GM12864 (cell line): ENCODE measurements around the gene C1orf21.

Experiments
- DNase-seq: peaks from one replicate; pipeline ENCODE4 v3.0.0-alpha.2; 2011; ENCODE audit warnings: low read depth
- H3K4me3 ChIP-seq: 2 replicates; pipeline ENCODE4 v1.5.1; 2011; ENCODE audit warnings: mild to moderate bottlenecking, low read depth, low read length, control low read depth
- TF ChIP-seq, protein P1 (sequence below): IDR thresholded peaks from 2 replicates; pipeline ENCODE4 v1.5.1; 2011; ENCODE audit warnings: low read depth, mild to moderate bottlenecking, moderate library complexity, low read length, control low read depth, inconsistent platforms; ENCODE audit errors: missing control alignments

The C1orf21 gene

DNA sequence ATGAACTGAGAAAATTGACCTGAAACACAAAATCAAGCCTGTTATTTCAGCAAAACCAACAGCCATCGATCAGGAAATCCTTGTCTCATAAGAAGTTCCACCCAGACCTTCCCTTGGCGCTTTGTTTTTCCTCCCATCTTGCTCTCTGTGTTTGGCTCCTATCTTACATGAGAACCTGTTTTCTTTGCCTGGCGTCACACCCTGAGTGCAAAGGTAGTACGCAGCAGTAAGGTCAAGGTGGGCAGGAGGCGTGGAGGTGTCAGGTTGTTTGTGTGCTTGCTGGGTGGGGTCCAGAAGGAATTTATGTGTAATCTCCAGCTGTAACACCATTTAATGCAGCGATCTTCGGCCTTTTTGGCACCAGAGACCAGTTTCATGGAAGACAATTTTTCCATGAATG is 50.5 kb downstream of the C1orf21 start:
- no peak overlapping the region for H3K4me3 ChIP-seq
- no peak for DNase-seq
- TF ChIP-seq, protein P1, sequence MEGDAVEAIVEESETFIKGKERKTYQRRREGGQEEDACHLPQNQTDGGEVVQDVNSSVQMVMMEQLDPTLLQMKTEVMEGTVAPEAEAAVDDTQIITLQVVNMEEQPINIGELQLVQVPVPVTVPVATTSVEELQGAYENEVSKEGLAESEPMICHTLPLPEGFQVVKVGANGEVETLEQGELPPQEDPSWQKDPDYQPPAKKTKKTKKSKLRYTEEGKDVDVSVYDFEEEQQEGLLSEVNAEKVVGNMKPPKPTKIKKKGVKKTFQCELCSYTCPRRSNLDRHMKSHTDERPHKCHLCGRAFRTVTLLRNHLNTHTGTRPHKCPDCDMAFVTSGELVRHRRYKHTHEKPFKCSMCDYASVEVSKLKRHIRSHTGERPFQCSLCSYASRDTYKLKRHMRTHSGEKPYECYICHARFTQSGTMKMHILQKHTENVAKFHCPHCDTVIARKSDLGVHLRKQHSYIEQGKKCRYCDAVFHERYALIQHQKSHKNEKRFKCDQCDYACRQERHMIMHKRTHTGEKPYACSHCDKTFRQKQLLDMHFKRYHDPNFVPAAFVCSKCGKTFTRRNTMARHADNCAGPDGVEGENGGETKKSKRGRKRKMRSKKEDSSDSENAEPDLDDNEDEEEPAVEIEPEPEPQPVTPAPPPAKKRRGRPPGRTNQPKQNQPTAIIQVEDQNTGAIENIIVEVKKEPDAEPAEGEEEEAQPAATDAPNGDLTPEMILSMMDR = no peak

DNA sequence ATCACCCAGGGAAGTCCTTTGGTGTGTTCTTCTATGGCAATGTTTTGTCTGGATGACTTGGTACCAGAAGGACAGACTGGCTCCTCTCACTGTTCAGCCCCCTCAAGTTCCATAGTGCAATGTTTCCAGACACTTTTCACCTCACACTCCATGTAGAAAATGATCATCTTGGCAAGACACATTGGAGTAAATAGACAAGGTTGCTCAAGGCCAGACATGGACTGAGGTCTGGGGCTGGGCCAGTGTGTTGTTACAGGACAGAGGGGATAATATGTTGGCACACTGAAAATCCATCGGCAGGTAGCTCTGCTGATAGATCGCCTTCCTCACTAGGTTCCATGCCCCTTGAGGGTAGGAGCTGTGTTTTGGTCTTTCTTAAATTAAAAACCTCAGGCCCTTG is 51.5 kb downstream of the C1orf21 start:
- no peak for DNase-seq
- H3K4me3 ChIP-seq = no peak overlapping the region
- TF ChIP-seq, protein P1 = no peak

DNA sequence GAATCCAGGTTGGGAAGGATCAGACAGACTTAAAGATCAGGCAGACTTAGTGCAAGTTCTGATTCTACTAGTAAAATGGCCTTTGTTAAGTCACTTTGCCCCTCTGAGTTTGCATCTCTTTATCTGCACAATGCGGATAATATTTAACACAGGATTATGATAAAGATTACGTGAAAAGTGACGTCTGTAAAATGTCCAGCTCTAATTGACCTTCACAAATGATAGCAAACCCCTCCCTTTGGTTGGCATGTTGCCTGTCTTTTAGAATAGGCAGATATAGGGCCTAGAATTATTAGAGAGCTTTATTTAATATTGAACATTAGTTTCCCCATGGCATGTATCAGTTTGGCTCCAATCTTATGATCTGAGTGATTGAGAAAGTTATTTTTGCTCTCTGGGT is 55.4 kb downstream of the C1orf21 start:
- TF ChIP-seq, protein P1 = no peak
- H3K4me3 ChIP-seq = no peak overlapping the region
- no peak for DNase-seq

DNA sequence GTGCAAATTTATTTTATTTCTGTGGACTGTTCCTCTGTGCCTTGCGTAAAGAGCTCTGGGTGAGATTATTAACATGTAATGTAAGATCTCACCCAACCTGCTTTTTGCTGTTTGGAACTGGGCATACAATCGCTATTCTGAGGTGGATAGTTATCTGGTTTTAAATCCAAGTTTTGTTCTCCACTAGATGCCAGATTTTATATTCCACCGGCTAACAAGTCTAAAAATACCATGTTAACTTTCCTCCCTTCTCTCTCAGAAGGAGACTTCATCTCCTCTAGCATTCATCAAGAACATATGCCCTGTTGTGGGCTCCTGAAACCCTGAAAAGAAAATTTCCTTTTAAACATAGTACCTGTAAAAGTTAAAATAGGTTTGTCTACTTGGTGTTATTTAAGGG is 56.4 kb downstream of the C1orf21 start:
- no peak for DNase-seq
- TF ChIP-seq, protein P1 = no peak
- H3K4me3 ChIP-seq = no peak overlapping the region

DNA sequence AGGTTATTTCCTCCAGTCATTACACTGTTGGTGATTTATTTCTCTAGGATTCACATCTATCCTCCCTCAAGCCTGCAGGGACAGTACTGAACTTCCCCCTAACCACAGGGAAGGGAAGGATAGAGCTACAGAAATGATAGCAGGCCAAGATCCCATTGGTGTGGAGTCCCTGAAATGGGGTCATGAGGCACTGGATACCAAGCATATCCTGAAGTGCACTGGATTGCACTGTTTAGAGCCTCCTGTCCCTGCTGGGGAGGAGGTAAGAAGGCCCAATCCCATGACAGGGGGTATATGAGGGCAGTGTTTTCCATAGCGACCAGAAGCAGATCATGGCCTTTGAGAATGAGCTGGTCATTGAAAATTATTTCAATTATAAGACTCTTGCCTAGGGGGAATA is 56.8 kb downstream of the C1orf21 start:
- no peak overlapping the region for H3K4me3 ChIP-seq
- TF ChIP-seq, protein P1 = no peak
- no peak for DNase-seq

DNA sequence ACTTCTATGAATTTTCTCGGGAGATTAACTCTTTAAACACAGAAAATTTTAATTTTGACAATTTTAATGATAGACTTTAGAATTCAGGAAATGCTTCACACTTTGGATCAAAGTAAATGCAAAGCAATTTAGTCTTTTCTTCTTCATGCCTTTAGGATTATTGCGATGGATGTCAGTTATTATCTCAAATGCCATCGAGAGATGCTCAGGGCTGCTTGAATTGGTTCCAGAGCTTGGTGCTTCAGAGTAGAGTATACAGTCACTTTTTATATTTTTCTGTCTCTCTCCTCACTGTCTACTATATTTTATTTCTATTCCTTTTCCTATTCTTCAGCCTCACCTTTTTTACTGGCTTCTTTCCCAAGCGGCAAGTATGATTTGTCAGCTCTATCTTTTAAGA is 59.2 kb downstream of the C1orf21 start:
- TF ChIP-seq, protein P1 = no peak
- no peak overlapping the region for H3K4me3 ChIP-seq
- DNase-seq = no peak

DNA sequence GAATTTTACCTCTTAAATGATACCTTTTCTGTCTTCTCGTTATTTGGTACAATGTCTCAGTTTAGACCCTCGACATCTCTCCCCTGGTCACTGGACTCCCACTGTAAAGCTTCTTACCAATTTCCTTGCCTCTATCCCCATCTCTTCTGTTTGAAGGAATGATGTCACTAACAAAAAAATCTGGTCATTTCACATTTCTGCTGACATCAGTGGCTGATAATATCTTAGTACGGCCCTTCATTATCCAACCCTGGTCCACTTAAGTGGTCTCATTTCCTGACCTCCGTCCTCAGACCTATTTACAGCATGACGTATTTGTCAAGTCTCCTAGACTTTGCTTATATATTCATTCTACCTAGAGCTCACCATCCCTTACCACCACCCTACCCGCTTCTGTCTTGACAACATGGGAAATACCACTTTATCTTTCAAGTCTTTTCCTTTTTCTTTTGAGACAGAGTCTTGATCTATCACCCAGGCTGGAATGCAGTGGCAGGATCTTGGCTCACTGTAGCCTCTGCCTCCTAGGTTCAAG is 60.9 kb downstream of the C1orf21 start:
- no peak overlapping the region for H3K4me3 ChIP-seq
- TF ChIP-seq, protein P1 = no peak
- DNase-seq = no peak
